ENCODE results near the gene RNF225.

DNA sequence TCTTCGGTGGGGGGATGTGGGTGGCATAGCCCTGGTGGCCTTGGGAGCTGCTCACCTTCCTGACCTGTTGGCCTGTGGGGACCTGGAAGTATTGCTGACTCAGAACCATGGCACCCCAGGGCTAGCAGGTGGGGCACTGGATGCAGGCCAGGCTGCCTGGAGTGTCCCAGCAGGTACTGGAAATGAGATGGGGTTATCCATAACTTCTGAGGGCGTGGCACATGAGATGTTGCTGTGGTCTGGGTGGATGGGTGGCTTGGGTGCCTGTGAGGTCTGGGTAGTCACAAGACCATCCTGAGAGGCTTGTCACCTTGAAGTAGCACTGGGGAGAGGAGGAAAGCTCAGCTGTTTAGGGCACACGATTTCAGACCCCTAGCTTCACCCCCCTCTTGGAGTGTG is 636 bp upstream of the RNF225 start:
- no peak for TF ChIP-seq POLR2A (IDR thresholded peaks at IDR 0.05)
- TF ChIP-seq, protein P1, sequence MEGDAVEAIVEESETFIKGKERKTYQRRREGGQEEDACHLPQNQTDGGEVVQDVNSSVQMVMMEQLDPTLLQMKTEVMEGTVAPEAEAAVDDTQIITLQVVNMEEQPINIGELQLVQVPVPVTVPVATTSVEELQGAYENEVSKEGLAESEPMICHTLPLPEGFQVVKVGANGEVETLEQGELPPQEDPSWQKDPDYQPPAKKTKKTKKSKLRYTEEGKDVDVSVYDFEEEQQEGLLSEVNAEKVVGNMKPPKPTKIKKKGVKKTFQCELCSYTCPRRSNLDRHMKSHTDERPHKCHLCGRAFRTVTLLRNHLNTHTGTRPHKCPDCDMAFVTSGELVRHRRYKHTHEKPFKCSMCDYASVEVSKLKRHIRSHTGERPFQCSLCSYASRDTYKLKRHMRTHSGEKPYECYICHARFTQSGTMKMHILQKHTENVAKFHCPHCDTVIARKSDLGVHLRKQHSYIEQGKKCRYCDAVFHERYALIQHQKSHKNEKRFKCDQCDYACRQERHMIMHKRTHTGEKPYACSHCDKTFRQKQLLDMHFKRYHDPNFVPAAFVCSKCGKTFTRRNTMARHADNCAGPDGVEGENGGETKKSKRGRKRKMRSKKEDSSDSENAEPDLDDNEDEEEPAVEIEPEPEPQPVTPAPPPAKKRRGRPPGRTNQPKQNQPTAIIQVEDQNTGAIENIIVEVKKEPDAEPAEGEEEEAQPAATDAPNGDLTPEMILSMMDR (IDR thresholded peaks at IDR 0.05) = no peak

Data from thyroid gland (tissue), 4 donors.